HEK293 (cell line): ENCODE measurements around the gene UBL4A.

Source experiments
- CTCF ChIA-PET: fragments of 350-600 bp; formaldehyde crosslinking; extraction: SDS; loops from one replicate; lab custom pipeline; 2021; ENCODE audit warnings: antibody characterized with exemption; lab: Yijun Ruan, JAX
- POLR2A ChIA-PET: fragments of 300-600 bp; formaldehyde crosslinking; extraction: SDS; loops from one replicate; lab custom pipeline; 2020; ENCODE audit warnings: antibody characterized with exemption, inconsistent platforms; lab: Yijun Ruan, JAX
- H3K27ac ChIP-seq: fragments of 200-500 bp; sonication (Bioruptor generic); 2 replicates; pipeline ENCODE4 v1.5.1; 2014; ENCODE audit warnings: low read depth, low read length, control low read depth, inconsistent platforms; ENCODE audit errors: extremely low read depth
- H3K36me3 ChIP-seq, 2 experiments: fragments of 200-500 bp in 1 of 2; sonication (Bioruptor generic) in 1 of 2; 1 replicate in 1 of 2; 2 replicates in 1 of 2; pipeline ENCODE4 v1.5.1; 2014 to 2017; ENCODE audit warnings: inconsistent platforms in 2 of 2, low read length in 2 of 2; ENCODE audit not compliant: control insufficient read depth in 2 of 2, insufficient read depth in 1 of 2
- H3K4me1 ChIP-seq: fragments of 200-500 bp; sonication (Bioruptor generic); 2 replicates; pipeline ENCODE4 v1.5.1; 2014; ENCODE audit warnings: mild to moderate bottlenecking, low read length, inconsistent platforms; ENCODE audit not compliant: control insufficient read depth, insufficient read depth
- H3K4me3 ChIP-seq: 2 replicates; pipeline ENCODE4 v1.5.1; 2011; ENCODE audit warnings: low read depth, mild to moderate bottlenecking, control low read depth, low read length, moderate library complexity
- H3K9me3 ChIP-seq: fragments of 200-500 bp; sonication (Bioruptor generic); 2 replicates; pipeline ENCODE4 v1.5.1; 2014; ENCODE audit warnings: low read depth, low read length, inconsistent platforms; ENCODE audit not compliant: control insufficient read depth, insufficient read depth
- BCL11B ChIP-seq: fragments of 450-650 bp; formaldehyde crosslinking; IDR thresholded peaks from 2 replicates; pipeline ENCODE4 v1.5.1; 2016; ENCODE audit warnings: low read depth, missing biosample characterization, missing genetic modification characterization
- KLF1 ChIP-seq: fragments of 450-650 bp; formaldehyde crosslinking; IDR thresholded peaks from 2 replicates; pipeline ENCODE4 v1.5.1; 2016; ENCODE audit warnings: missing biosample characterization, missing genetic modification characterization
- KLF16 ChIP-seq: fragments of 450-650 bp; formaldehyde crosslinking; IDR thresholded peaks from 2 replicates; pipeline ENCODE4 v1.5.1; 2017; ENCODE audit warnings: missing biosample characterization, missing genetic modification characterization
- KLF7 ChIP-seq: fragments of 450-650 bp; formaldehyde crosslinking; IDR thresholded peaks from 2 replicates; pipeline ENCODE4 v1.5.1; 2016; ENCODE audit warnings: missing biosample characterization, missing genetic modification characterization, borderline replicate concordance
- MZF1 ChIP-seq: fragments of 450-650 bp; formaldehyde crosslinking; IDR thresholded peaks from 2 replicates; pipeline ENCODE4 v1.5.1; 2017; ENCODE audit warnings: missing biosample characterization, missing genetic modification characterization, borderline replicate concordance
- ZBTB21 ChIP-seq: fragments of 450-650 bp; formaldehyde crosslinking; IDR thresholded peaks from 2 replicates; pipeline ENCODE4 v1.5.1; 2017; ENCODE audit warnings: missing biosample characterization, missing genetic modification characterization
- ZBTB48 ChIP-seq: fragments of 450-650 bp; formaldehyde crosslinking; IDR thresholded peaks from 2 replicates; pipeline ENCODE4 v1.5.1; 2016; ENCODE audit warnings: missing biosample characterization, missing genetic modification characterization
- ZNF133 ChIP-seq: fragments of 450-650 bp; formaldehyde crosslinking; IDR thresholded peaks from 2 replicates; pipeline ENCODE4 v1.5.1; 2016; ENCODE audit warnings: missing biosample characterization, missing genetic modification characterization
- ZNF138 ChIP-seq: fragments of 450-650 bp; formaldehyde crosslinking; IDR thresholded peaks from 2 replicates; pipeline ENCODE4 v1.5.1; 2016; ENCODE audit warnings: missing biosample characterization, missing genetic modification characterization, borderline replicate concordance
- ZNF211 ChIP-seq: fragments of 450-650 bp; formaldehyde crosslinking; IDR thresholded peaks from 2 replicates; pipeline ENCODE4 v1.5.1; 2016; ENCODE audit warnings: low read depth, missing biosample characterization, missing genetic modification characterization
- ZNF239 ChIP-seq: fragments of 450-650 bp; formaldehyde crosslinking; IDR thresholded peaks from 2 replicates; pipeline ENCODE4 v1.5.1; 2016; ENCODE audit warnings: missing biosample characterization, missing genetic modification characterization
- ZNF394 ChIP-seq: fragments of 450-650 bp; formaldehyde crosslinking; IDR thresholded peaks from 2 replicates; pipeline ENCODE4 v1.5.1; 2016; ENCODE audit warnings: missing biosample characterization, missing genetic modification characterization, mild to moderate bottlenecking, moderate library complexity, borderline replicate concordance
- ZNF521 ChIP-seq: fragments of 450-650 bp; formaldehyde crosslinking; IDR thresholded peaks from 2 replicates; pipeline ENCODE4 v1.5.1; 2017; ENCODE audit warnings: missing biosample characterization, mild to moderate bottlenecking, missing genetic modification characterization
- ZNF596 ChIP-seq: fragments of 450-650 bp; IDR thresholded peaks from 2 replicates; pipeline ENCODE4 v1.5.0; 2018; ENCODE audit warnings: missing biosample characterization, mild to moderate bottlenecking, missing genetic modification characterization, moderate library complexity
- ZNF626 ChIP-seq: fragments of 450-650 bp; sonication (Bioruptor Pico); formaldehyde crosslinking; IDR thresholded peaks from 2 replicates; pipeline ENCODE4 v1.5.1; 2018; ENCODE audit warnings: missing biosample characterization, missing genetic modification characterization, inconsistent platforms
- ZNF747 ChIP-seq: fragments of 450-650 bp; formaldehyde crosslinking; IDR thresholded peaks from 2 replicates; pipeline ENCODE4 v1.5.1; 2016; ENCODE audit warnings: missing biosample characterization, missing genetic modification characterization
- ZNF843 ChIP-seq: fragments of 450-650 bp; formaldehyde crosslinking; IDR thresholded peaks from 2 replicates; pipeline ENCODE4 v1.5.1; 2016; ENCODE audit warnings: missing biosample characterization, missing genetic modification characterization
- TF ChIP-seq, protein P1 (sequence below): fragments of 450-650 bp; formaldehyde crosslinking; IDR thresholded peaks from 2 replicates; pipeline ENCODE4 v1.5.1; 2016; ENCODE audit warnings: missing biosample characterization, missing genetic modification characterization
- TF ChIP-seq, protein P2 (sequence below): fragments of 450-650 bp; formaldehyde crosslinking; optimal IDR thresholded peaks from 2 replicates; pipeline ENCODE3; 2016; ENCODE audit warnings: missing biosample characterization, mild to moderate bottlenecking, missing genetic modification characterization
- TF ChIP-seq, protein P3 (sequence below): fragments of 450-650 bp; IDR thresholded peaks from 2 replicates; pipeline ENCODE4 v1.5.1; 2018; ENCODE audit warnings: missing biosample characterization, missing genetic modification characterization
- TF ChIP-seq, protein P4 (sequence below): fragments of 450-650 bp; formaldehyde crosslinking; IDR thresholded peaks from 2 replicates; pipeline ENCODE4 v1.5.1; 2016; ENCODE audit warnings: missing biosample characterization, missing genetic modification characterization
- TF ChIP-seq, protein P5 (sequence below): sonication (generic); formaldehyde crosslinking; IDR thresholded peaks from 2 replicates; pipeline ENCODE4 v1.8.1; 2022; ENCODE audit warnings: mild to moderate bottlenecking, moderate library complexity, missing genetic modification reagents

Gene UBL4A

DNA sequence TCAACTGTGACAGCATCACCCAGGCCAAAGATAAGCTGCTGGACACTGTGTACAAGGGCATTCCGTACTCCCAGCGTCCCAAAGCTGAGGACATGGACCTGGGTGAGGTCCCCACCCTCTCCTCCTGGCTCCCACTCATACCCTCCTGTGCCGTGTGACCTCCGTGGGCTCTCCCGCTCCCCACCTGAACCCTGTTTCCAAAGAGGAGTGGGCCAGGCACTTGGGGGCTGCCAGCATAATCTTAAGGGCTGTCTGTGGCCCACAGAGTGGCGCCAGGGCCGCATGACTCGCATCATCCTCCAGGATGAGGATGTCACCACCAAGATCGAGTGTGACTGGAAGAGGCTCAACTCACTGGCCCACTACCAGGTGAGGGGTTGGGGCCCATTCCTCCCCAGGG, 17.3 kb downstream of the UBL4A start (continued):
- TF ChIP-seq, protein P1, sequence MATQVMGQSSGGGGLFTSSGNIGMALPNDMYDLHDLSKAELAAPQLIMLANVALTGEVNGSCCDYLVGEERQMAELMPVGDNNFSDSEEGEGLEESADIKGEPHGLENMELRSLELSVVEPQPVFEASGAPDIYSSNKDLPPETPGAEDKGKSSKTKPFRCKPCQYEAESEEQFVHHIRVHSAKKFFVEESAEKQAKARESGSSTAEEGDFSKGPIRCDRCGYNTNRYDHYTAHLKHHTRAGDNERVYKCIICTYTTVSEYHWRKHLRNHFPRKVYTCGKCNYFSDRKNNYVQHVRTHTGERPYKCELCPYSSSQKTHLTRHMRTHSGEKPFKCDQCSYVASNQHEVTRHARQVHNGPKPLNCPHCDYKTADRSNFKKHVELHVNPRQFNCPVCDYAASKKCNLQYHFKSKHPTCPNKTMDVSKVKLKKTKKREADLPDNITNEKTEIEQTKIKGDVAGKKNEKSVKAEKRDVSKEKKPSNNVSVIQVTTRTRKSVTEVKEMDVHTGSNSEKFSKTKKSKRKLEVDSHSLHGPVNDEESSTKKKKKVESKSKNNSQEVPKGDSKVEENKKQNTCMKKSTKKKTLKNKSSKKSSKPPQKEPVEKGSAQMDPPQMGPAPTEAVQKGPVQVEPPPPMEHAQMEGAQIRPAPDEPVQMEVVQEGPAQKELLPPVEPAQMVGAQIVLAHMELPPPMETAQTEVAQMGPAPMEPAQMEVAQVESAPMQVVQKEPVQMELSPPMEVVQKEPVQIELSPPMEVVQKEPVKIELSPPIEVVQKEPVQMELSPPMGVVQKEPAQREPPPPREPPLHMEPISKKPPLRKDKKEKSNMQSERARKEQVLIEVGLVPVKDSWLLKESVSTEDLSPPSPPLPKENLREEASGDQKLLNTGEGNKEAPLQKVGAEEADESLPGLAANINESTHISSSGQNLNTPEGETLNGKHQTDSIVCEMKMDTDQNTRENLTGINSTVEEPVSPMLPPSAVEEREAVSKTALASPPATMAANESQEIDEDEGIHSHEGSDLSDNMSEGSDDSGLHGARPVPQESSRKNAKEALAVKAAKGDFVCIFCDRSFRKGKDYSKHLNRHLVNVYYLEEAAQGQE: no peak
- TF ChIP-seq ZNF138 (tag by site-specific recombination) (no peak), ZNF596 (tag by site-specific recombination) (no peak), KLF16 (tag by site-specific recombination) (no peak), ZNF747 (no peak), ZNF626 (no peak)

DNA sequence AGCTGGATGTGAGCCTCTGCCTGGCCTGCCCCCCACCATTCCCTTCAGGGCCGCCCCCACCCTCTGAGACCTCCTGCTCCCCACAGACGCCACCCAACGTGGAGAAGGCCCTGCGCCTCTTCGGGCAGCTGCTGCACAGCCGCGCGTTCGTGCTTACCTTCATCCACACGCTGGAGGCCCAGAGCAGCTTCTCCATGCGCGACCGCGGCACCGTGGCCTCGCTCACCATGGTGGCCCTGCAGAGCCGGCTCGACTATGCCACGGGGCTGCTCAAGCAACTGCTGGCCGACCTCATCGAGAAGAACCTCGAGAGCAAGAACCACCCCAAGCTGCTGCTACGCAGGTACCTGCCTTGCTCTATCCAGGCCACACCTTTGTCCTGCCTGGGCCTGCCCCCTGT, 18.2 kb downstream of the UBL4A start:
- H3K4me3 ChIP-seq: no peak overlapping the region
- ChIA-PET CTCF (interaction anchor here (0.5 to 0.6 kb wide), 2 partner anchors 49 to 523 kb away, joined by 4 to 5 read pairs; no protein-coding TSS in a partner anchor), POLR2A (interaction anchor here (0.6 to 1.5 kb wide), 3 partner anchors 9 to 51 kb away, joined by 3 to 4 read pairs (median 3); partner anchors contain the start of gene SLC10A3)
- no peaks in the 10 kb centered on the region for H3K4me1 ChIP-seq
- peaks cover 0 to 91% of the 10 kb centered on the region in 2 experiments; a peak in 1 of 3 replicates for H3K36me3 ChIP-seq
- H3K9me3 ChIP-seq: no peaks in the 10 kb centered on the region
- no peak for TF ChIP-seq ZBTB21 (tag by site-specific recombination)
- TF ChIP-seq, protein P2, sequence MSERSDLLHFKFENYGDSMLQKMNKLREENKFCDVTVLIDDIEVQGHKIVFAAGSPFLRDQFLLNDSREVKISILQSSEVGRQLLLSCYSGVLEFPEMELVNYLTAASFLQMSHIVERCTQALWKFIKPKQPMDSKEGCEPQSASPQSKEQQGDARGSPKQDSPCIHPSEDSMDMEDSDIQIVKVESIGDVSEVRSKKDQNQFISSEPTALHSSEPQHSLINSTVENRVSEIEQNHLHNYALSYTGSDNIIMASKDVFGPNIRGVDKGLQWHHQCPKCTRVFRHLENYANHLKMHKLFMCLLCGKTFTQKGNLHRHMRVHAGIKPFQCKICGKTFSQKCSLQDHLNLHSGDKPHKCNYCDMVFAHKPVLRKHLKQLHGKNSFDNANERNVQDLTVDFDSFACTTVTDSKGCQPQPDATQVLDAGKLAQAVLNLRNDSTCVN (tag by site-specific recombination): no peak
- H3K27ac ChIP-seq: no peak overlapping the region

DNA sequence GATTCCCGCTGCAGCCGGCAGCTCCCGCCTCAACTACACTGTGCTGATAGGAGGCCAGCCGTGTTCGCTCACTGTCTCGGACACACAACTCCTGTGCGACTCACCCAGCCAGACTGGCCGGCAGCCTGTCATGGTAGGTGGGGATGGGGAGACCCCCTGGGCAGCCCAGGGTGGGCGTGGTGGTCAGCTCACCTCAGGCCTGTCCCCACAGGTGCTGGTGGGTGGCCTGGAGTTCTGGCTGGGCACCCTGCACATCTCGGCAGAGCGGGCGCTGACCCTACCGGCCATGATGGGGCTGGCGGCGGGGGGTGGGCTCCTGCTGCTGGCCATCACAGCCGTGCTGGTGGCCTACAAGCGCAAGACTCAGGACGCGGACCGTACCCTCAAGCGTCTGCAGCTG, 18.9 kb downstream of the UBL4A start:
- Histone ChIP-seq H3K27ac (no peak overlapping the region), H3K36me3 (peaks cover 0 to 97% of the 10 kb centered on the region in 2 experiments; a peak in 1 of 3 replicates), H3K4me1 (no peaks in the 10 kb centered on the region), H3K4me3 (no peak overlapping the region), H3K9me3 (no peaks in the 10 kb centered on the region)
- ChIA-PET POLR2A (interaction anchor here (1.5 kb wide), 1 partner anchor 8 kb away, joined by 4 read pairs; no protein-coding TSS in a partner anchor), CTCF (interaction anchor here (0.5 kb wide), 1 partner anchor 522 kb away, joined by 4 read pairs; no protein-coding TSS in a partner anchor)
- TF ChIP-seq, protein P3, sequence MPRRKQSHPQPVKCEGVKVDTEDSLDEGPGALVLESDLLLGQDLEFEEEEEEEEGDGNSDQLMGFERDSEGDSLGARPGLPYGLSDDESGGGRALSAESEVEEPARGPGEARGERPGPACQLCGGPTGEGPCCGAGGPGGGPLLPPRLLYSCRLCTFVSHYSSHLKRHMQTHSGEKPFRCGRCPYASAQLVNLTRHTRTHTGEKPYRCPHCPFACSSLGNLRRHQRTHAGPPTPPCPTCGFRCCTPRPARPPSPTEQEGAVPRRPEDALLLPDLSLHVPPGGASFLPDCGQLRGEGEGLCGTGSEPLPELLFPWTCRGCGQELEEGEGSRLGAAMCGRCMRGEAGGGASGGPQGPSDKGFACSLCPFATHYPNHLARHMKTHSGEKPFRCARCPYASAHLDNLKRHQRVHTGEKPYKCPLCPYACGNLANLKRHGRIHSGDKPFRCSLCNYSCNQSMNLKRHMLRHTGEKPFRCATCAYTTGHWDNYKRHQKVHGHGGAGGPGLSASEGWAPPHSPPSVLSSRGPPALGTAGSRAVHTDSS (tag by site-specific recombination): no peak
- TF ChIP-seq ZNF843 (tag by site-specific recombination) (no peak), ZNF394 (tag by site-specific recombination) (no peak), MZF1 (tag by site-specific recombination) (no peak), ZNF211 (no peak), BCL11B (tag by site-specific recombination) (no peak), KLF7 (tag by site-specific recombination) (no peak), ZBTB48 (tag by site-specific recombination) (no peak), ZNF521 (tag by site-specific recombination) (no peak), ZNF239 (tag by site-specific recombination) (no peak), KLF1 (no peak), ZNF133 (no peak)
- TF ChIP-seq, protein P4, sequence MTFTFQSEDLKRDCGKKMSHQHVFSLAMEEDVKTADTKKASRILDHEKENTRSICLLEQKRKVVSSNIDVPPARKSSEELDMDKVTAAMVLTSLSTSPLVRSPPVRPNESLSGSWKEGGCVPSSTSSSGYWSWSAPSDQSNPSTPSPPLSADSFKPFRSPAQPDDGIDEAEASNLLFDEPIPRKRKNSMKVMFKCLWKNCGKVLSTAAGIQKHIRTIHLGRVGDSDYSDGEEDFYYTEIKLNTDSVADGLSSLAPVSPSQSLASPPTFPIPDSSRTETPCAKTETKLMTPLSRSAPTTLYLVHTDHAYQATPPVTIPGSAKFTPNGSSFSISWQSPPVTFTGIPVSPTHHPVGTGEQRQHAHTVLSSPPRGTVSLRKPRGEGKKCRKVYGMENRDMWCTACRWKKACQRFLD (tag by site-specific recombination): no peak
- TF ChIP-seq, protein P5, sequence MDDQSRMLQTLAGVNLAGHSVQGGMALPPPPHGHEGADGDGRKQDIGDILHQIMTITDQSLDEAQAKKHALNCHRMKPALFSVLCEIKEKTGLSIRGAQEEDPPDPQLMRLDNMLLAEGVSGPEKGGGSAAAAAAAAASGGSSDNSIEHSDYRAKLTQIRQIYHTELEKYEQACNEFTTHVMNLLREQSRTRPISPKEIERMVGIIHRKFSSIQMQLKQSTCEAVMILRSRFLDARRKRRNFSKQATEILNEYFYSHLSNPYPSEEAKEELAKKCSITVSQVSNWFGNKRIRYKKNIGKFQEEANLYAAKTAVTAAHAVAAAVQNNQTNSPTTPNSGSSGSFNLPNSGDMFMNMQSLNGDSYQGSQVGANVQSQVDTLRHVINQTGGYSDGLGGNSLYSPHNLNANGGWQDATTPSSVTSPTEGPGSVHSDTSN (CRISPR knock-in tag): no peak
